Esophagus (tissue), 2 donors: ENCODE measurements around the gene NBL1. TPM values are rescaled to one million over a fixed set of nuclear protein-coding genes. Genes with fewer than 3 reads are reported as not detected.
A peak's percentile ranks its signal among the peaks of the same experiment; 100 is the strongest.

ENCODE experiments used
- H3K27ac ChIP-seq, 2 donors: one replicate each; pipeline ENCODE4 v1.5.1; 2013; ENCODE audit warnings: low read depth in 2 of 2, mild to moderate bottlenecking in 2 of 2, inconsistent platforms in 1 of 2, low read length in 1 of 2, moderate library complexity in 1 of 2
- H3K27me3 ChIP-seq, 2 donors: one replicate each; pipeline ENCODE4 v1.6.1; 2013; ENCODE audit warnings: low read length in 2 of 2, control low read depth in 1 of 2, mild to moderate bottlenecking in 1 of 2; ENCODE audit not compliant: insufficient read depth in 2 of 2, control insufficient read depth in 1 of 2
- H3K36me3 ChIP-seq, 2 donors: one replicate each; pipeline ENCODE4 v1.6.1; 2013; ENCODE audit warnings: low read length in 1 of 2; ENCODE audit not compliant: control insufficient read depth in 2 of 2, insufficient read depth in 2 of 2
- H3K4me1 ChIP-seq, 2 donors: one replicate each; pipeline ENCODE4 v1.6.1; 2013; ENCODE audit warnings: low read length in 1 of 2; ENCODE audit not compliant: control insufficient read depth in 2 of 2, insufficient read depth in 2 of 2
- H3K4me3 ChIP-seq, 2 donors: one replicate each; pipeline ENCODE4 v1.5.1; 2013; ENCODE audit warnings: low read length in 2 of 2, mild to moderate bottlenecking in 2 of 2, low read depth in 1 of 2, moderate library complexity in 1 of 2
- H3K9me3 ChIP-seq, 2 donors: one replicate each; pipeline ENCODE4 v1.6.1; 2013; ENCODE audit warnings: mild to moderate bottlenecking in 2 of 2, low read depth in 1 of 2, low read length in 1 of 2, moderate library complexity in 1 of 2; ENCODE audit not compliant: control insufficient read depth in 2 of 2, insufficient read depth in 1 of 2
- WGBS, 2 donors: extraction: QIAGEN DNeasy Blood & Tissue Kit; methylation state at CpG; one replicate each; pipeline ENCODE4 v1.1.7; 2013; 5-methylcytosine and 5-hydroxymethylcytosine counted together
- polyA plus RNA-seq, 2 donors: library from polyadenylated mRNA; stranded (reverse); fragments of 200-250 nt; gene quantifications; one replicate each; pipeline ENCODE4 v1.2.3, GENCODE V29; 2013
- donor health status: healthy with polysubstance abuse.
- donor health status: Bipolar disorder and iron deficiency.

The NBL1 gene
- polyA plus RNA-seq, 2 donors: 91.7 to 111 TPM

DNA sequence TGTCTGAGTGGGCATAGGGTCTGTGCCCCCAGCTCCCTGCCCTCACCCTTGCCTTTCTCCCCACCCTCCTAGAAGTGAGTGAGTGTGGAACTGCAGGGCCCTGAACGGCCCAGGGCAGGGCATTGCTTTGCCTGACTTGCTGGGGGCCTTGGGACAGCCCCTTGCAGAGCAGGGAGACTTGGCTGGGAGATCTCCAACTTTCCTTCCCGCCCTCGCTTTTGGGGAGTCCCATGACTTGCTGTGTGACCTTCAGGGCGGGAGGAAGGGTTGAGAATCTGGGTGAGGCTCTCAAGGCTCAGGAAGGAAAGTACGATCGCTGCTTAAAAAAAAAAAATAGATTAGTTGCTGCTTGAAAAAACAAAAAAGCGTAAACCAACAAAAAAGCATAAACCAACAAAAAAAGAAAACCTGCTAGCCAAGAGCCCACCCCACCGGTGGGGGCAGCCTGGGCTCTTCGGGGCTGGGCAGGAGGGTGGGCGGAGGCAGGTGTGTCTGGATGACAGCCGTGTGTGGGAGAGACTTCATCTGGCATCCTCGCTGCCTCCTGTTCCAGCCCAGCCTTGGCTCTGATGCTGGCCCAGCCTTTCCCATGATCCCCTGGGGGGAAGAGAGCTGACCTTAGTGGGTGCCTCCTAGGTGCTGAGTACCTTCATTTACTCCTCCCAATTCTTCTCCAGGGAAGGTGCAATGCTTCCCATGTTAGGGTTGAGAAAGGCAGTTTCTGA is 6.5 kb downstream of the NBL1 start:
- 17 to 22% methylated on average over 12 of the region's 12 CpGs for WGBS, 2 donors
- Histone ChIP-seq H3K27me3 (no peaks in the 10 kb centered on the region), H3K9me3 (no peaks in the 10 kb centered on the region), H3K36me3 (peaks cover 0 to 7% of the 10 kb centered on the region in 2 donors), H3K4me1 (peaks cover 7 to 26% of the 10 kb centered on the region in 2 donors), H3K4me3 (no peak overlapping the region), H3K27ac (peak overlapping the region; percentile 87 to 94)

DNA sequence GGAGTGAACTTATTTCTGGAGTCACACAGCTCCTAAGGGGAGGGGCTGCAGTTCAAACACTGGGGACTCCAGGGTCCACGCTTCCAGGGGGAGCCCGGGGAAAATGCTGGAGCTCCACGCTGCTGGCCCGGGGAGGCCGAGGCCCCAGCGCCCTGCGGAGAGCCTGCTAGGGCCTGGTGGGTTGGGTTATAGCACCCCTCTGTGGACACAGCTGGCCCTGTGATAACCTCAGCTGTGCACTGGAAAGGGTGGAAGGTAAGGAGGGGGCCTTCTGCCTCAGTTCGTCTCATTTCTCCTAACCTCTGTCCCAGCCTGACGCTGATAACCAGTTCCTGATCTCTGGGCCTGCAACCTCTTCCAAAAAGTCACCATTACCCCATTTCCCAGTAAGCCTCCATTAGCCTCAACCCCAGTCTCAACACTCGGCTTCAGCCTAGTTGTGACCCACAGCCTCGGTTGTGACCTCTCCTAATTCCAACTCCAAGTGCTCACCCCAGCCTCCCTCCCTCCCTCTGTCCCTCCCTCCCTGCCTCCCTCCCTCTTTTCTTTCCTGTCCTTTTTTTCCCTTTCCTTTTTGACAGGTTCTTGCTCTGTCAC is 7.1 kb downstream of the NBL1 start:
- no peaks in the 10 kb centered on the region for H3K27me3 ChIP-seq
- H3K4me3 ChIP-seq: no peak overlapping the region
- H3K36me3 ChIP-seq: peaks cover 0 to 10% of the 10 kb centered on the region in 2 donors
- H3K9me3 ChIP-seq: no peaks in the 10 kb centered on the region
- peak overlapping the region; percentile 87 to 94 for H3K27ac ChIP-seq
- H3K4me1 ChIP-seq: peaks cover 4 to 20% of the 10 kb centered on the region in 2 donors
- WGBS, 2 donors: 14 to 26% methylated on average over 11 of the region's 11 CpGs

DNA sequence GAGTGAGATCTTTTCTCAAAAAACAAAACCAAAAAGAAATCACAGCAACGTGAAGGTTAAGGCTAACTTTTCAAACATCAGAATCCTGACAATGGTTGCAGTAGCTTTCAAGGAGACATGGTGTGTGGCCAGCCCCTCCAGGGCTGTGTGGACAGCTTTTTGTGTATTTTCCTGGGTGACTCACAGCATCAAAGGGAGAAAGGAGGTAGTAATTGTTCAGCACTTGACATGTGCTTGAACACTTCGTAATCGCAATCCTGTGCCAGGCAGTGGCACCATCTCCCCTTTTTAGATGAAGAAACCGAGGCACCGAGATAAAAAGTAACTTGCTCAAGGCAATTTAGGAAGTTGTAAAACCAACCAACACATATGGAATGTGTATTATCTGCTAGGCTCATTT is 10.3 kb downstream of the NBL1 start:
- peaks cover 0 to 8% of the 10 kb centered on the region in 2 donors for H3K4me1 ChIP-seq
- H3K9me3 ChIP-seq: no peaks in the 10 kb centered on the region
- H3K36me3 ChIP-seq: peaks cover 7 to 30% of the 10 kb centered on the region in 2 donors
- 46 to 51% methylated on average over 5 of the region's 5 CpGs for WGBS, 2 donors
- no peak overlapping the region for H3K4me3 ChIP-seq
- no peaks in the 10 kb centered on the region for H3K27me3 ChIP-seq
- peak overlapping the region in 1 of 2 donors; percentile 33 for H3K27ac ChIP-seq

DNA sequence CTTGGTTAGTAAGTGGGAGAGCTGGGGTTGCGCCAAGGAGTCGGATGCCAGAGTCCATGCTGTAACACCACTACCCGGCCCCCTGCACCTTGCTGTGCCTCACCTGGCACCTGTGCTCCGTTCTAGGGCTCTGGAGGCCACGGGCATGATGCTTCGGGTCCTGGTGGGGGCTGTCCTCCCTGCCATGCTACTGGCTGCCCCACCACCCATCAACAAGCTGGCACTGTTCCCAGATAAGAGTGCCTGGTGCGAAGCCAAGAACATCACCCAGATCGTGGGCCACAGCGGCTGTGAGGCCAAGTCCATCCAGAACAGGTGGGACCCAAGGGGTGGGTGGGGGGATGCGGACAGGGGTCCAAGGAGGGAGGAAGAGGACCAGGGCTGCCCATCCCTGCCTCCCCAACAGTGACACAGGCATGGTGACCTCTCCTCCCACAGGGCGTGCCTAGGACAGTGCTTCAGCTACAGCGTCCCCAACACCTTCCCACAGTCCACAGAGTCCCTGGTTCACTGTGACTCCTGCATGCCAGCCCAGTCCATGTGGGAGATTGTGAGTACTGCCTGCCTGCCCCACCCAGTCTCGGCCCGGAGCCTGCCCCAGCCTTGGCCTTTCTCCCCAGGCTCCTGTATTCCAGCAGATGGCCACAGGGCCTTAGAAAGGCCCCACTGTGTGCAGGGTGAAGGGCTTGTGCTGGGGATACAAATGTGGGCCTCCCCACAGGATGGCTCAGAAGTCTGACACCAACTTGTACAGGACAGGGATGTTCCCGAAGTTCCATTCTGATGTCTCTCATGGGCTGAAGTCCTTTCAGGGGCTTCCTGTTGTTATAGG is 11.0 kb downstream of the NBL1 start:
- WGBS, 2 donors: 51 to 55% methylated on average over 14 to 15 of the region's 15 CpGs
- Histone ChIP-seq H3K4me3 (no peak overlapping the region), H3K4me1 (peaks cover 2 to 12% of the 10 kb centered on the region in 2 donors), H3K9me3 (no peaks in the 10 kb centered on the region), H3K27ac (no peak overlapping the region), H3K36me3 (peaks cover 7 to 30% of the 10 kb centered on the region in 2 donors), H3K27me3 (no peaks in the 10 kb centered on the region)

DNA sequence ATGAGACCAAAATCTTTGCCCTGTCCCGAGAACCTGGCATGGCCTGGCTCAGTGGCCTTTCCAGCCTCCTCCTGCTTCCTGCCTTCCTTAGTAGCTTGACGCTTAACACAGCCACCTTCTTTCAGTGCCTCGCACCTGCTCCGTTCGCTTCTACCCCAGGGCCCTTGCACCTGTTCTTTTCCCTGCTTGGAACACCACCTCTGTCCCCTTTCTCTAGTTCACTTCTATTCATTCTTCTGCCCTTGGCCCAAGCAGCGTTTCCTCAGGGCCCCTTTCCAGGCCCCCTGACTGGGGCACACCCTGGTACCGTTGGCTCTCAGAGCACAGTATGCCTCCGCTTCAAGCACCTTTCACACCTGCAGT is 11.6 kb downstream of the NBL1 start:
- Histone ChIP-seq H3K4me1 (peaks cover 2 to 11% of the 10 kb centered on the region in 2 donors), H3K27me3 (no peaks in the 10 kb centered on the region), H3K36me3 (peaks cover 7 to 30% of the 10 kb centered on the region in 2 donors), H3K9me3 (no peaks in the 10 kb centered on the region), H3K27ac (peak overlapping the region in 1 of 2 donors; percentile 27), H3K4me3 (no peak overlapping the region)
- 85 to 89% methylated on average over 8 of the region's 8 CpGs for WGBS, 2 donors

DNA sequence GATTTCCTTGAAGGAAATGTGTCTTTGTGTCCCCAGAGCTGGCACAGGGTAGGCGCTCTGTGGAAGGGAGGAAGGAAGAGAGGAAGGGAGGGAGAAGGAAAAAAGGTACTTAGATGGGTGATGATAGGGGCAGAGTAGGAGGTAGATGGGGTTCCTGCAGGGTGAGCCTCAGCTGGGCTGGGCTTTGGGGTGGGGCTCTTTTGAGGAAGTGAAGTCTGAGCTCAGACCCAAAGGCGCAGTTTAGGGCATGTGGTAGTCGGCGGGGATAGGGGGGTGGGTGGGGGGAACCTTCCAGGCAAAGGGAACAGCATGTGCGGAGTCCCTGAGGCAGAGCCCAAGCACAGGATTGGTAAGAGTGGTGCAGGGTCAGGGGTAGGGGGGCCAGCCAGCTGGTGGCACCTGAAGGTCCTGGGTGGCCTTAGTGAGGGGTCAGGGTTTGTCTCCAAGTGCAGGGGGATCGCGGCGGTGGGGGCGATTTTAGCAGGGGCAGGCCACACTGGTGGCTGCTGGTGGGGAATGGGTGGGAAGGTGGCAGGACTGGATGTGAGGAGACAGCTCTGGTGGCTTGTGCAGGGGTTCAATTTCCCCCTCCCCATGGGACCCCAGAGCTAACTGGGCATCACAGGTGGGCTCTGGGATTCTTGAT is 12.1 kb downstream of the NBL1 start:
- peaks cover 2 to 7% of the 10 kb centered on the region in 2 donors for H3K4me1 ChIP-seq

DNA sequence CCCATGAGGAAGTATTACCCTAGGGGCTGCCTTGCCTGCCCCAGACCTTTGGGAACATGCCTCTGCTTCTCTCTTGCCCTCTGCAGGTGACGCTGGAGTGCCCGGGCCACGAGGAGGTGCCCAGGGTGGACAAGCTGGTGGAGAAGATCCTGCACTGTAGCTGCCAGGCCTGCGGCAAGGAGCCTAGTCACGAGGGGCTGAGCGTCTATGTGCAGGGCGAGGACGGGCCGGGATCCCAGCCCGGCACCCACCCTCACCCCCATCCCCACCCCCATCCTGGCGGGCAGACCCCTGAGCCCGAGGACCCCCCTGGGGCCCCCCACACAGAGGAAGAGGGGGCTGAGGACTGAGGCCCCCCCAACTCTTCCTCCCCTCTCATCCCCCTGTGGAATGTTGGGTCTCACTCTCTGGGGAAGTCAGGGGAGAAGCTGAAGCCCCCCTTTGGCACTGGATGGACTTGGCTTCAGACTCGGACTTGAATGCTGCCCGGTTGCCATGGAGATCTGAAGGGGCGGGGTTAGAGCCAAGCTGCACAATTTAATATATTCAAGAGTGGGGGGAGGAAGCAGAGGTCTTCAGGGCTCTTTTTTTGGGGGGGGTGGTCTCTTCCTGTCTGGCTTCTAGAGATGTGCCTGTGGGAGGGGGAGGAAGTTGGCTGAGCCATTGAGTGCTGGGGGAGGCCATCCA is 12.8 kb downstream of the NBL1 start:
- no peaks in the 10 kb centered on the region for H3K9me3 ChIP-seq
- no peak overlapping the region for H3K4me3 ChIP-seq
- peaks cover 2 to 7% of the 10 kb centered on the region in 2 donors for H3K4me1 ChIP-seq
- 69 to 79% methylated on average over 13 to 15 of the region's 15 CpGs for WGBS, 2 donors
- H3K27me3 ChIP-seq: no peaks in the 10 kb centered on the region
- peaks cover 7 to 30% of the 10 kb centered on the region in 2 donors for H3K36me3 ChIP-seq
- H3K27ac ChIP-seq: no peak overlapping the region

More for the DNA sequence above, 12.1 kb downstream of the NBL1 start:
- Histone ChIP-seq H3K9me3 (no peaks in the 10 kb centered on the region), H3K36me3 (peaks cover 7 to 30% of the 10 kb centered on the region in 2 donors), H3K27ac (no peak overlapping the region), H3K27me3 (no peaks in the 10 kb centered on the region), H3K4me3 (no peak overlapping the region)
- 87% methylated on average over 9 of the region's 9 CpGs for WGBS, 2 donors

DNA sequence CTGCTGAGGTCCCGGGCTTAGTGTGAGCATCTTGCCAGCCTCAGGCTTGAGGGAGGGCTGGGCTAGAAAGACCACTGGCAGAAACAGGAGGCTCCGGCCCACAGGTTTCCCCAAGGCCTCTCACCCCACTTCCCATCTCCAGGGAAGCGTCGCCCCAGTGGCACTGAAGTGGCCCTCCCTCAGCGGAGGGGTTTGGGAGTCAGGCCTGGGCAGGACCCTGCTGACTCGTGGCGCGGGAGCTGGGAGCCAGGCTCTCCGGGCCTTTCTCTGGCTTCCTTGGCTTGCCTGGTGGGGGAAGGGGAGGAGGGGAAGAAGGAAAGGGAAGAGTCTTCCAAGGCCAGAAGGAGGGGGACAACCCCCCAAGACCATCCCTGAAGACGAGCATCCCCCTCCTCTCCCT is 13.4 kb downstream of the NBL1 start:
- Histone ChIP-seq H3K4me3 (no peak overlapping the region), H3K9me3 (no peaks in the 10 kb centered on the region), H3K27me3 (no peaks in the 10 kb centered on the region), H3K36me3 (peaks cover 7 to 30% of the 10 kb centered on the region in 2 donors), H3K4me1 (peaks cover 2 to 7% of the 10 kb centered on the region in 2 donors), H3K27ac (no peak overlapping the region)
- 70 to 77% methylated on average over 10 of the region's 10 CpGs for WGBS, 2 donors

DNA sequence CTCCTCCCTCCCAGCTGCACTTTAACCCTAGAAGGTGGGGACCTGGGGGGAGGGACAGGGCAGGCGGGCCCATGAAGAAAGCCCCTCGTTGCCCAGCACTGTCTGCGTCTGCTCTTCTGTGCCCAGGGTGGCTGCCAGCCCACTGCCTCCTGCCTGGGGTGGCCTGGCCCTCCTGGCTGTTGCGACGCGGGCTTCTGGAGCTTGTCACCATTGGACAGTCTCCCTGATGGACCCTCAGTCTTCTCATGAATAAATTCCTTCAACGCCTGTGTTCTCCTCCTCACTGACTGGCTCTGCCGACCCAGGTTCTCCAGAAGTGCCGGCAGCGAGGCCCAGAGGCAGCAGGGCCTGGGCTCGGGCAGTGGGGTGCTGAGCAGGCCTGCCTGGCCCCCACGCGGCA is 14.1 kb downstream of the NBL1 start:
- peaks cover 2 to 7% of the 10 kb centered on the region in 2 donors for H3K4me1 ChIP-seq

More for the DNA sequence above, 14.1 kb downstream of the NBL1 start:
- H3K36me3 ChIP-seq: peaks cover 7 to 30% of the 10 kb centered on the region in 2 donors
- 82 to 89% methylated on average over 13 of the region's 13 CpGs for WGBS, 2 donors
- H3K9me3 ChIP-seq: no peaks in the 10 kb centered on the region
- no peak overlapping the region for H3K27ac ChIP-seq
- H3K4me3 ChIP-seq: no peak overlapping the region
- no peaks in the 10 kb centered on the region for H3K27me3 ChIP-seq
